GM12801 (cell line): ENCODE data around the gene KAT2B.

Experiments used
- TF ChIP-seq, protein P1 (sequence below): IDR thresholded peaks from one replicate; pipeline ENCODE4 v1.5.1; 2011; ENCODE audit warnings: control low read depth; ENCODE audit not compliant: insufficient read length; ENCODE audit errors: extremely low read depth

Gene KAT2B

DNA sequence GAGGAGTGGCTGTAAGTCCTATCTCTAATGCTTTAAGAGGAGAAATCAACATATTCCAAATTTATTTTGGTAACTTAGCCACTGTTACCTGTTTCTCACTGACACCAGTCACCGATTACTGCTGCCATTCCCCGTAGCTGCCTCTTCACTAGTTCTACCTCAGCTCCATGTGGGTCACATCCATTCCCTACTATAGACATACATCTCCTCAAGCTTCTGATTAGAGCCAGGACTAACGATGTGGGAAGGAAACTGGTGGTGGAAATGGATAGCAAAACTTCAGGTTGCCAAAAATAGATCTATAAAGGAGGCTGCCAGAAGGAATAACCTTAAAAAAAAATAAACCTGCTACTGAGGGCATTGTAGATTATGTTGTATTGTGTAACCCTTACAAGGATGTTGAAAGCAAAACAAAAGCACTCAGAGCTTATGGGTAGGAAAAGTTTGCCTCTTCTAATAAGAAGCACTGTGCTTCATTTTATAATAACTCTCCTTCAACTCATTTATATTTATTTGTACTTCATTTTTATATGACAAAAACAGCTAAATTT is 56.0 kb downstream of the KAT2B start:
- TF ChIP-seq, protein P1, sequence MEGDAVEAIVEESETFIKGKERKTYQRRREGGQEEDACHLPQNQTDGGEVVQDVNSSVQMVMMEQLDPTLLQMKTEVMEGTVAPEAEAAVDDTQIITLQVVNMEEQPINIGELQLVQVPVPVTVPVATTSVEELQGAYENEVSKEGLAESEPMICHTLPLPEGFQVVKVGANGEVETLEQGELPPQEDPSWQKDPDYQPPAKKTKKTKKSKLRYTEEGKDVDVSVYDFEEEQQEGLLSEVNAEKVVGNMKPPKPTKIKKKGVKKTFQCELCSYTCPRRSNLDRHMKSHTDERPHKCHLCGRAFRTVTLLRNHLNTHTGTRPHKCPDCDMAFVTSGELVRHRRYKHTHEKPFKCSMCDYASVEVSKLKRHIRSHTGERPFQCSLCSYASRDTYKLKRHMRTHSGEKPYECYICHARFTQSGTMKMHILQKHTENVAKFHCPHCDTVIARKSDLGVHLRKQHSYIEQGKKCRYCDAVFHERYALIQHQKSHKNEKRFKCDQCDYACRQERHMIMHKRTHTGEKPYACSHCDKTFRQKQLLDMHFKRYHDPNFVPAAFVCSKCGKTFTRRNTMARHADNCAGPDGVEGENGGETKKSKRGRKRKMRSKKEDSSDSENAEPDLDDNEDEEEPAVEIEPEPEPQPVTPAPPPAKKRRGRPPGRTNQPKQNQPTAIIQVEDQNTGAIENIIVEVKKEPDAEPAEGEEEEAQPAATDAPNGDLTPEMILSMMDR, result no peak

DNA sequence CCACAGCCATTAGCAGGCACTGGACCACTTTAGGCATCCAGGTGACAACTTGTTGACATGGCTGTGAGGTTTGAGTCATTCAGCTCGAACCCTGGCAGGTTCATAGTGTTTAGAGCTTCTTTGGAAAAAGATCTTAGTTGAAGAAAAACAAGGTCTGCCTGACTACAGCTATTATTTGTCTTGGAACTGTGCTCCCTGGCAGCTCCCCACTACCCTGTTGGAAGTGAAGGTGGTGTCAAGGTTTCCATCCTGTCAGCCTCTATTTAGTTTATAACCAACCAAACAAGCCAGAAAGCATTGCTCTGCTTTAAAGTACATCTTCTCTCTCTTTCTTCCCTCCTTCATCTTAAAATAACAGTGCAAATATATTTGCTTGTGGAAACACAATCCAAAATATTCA is 56.8 kb downstream of the KAT2B start:
- TF ChIP-seq, protein P1, result no peak

DNA sequence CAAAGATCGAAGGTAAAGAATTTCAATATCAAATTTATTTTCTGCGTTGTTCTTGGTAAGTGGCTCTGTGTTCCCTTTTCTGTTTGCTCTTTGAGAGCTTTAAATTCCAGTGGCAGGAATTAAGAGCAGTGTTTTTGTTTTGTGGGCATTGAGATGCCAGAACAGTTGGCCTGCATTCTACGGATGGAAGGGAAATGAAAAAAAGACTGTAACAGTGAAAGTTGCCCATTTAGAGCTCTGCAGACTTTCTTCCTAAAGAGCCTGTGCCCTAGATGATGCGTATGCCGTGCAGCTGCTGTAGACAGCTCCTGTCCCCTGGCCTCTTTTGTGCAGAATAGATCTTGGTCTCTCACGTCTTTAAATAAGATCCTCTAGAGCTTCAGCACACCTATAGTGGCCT is 58.8 kb downstream of the KAT2B start:
- TF ChIP-seq, protein P1, result no peak

DNA sequence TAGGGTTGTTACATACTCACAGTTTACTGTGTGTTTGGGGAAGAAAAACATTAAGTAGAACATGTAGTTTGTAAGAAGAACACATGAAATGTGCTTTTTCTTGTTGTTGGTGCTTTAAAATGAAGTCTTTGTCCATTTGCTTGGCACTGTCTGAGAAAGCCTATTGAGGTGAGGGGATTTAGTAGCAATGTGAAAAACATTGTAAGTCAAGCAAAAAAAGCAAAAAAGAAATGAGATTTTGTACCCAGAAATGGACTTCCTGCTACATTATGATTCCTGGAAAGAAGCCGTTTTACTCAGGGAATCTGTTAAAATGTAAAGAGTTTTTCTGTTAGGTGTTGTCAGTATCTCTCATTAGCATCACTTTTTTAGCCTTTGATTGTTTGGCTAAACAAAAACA is 59.9 kb downstream of the KAT2B start:
- TF ChIP-seq, protein P1, result no peak

DNA sequence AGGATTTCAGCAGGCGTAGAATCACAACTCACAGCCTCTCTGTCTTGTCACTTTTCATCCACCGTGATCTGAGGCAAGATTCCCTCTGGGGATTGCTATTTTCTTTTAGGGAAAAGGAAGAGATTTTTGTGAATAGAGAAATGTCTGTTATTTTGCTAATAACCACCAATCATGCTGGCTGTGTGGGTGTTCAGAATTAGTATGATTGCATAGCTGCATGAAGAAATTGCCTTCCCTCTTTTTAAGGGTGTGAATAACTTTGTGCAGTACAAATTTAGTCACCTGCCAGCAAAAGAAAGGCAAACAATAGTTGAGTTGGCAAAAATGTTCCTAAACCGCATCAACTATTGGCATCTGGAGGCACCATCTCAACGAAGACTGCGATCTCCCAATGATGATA is 60.8 kb downstream of the KAT2B start:
- TF ChIP-seq, protein P1, result no peak

DNA sequence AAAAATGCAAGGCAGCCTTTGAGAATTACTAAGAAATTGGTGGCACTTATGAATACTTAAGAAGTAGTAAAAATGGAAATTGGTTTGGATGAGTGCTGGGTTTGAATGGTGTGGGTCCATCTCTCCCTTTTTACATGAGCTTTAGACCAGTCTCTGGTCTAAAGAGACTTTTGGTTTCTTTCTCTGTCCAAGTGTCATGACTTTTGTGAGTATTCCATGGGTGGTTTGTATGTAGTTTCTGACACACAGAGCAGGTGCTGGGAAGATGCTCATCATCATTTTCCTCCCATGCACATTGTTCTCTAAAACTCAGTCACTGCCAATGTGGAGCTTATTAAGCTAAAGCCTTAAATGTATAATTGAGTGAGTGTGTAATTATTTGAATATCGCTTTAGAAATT is 63.5 kb downstream of the KAT2B start:
- TF ChIP-seq, protein P1, result no peak

DNA sequence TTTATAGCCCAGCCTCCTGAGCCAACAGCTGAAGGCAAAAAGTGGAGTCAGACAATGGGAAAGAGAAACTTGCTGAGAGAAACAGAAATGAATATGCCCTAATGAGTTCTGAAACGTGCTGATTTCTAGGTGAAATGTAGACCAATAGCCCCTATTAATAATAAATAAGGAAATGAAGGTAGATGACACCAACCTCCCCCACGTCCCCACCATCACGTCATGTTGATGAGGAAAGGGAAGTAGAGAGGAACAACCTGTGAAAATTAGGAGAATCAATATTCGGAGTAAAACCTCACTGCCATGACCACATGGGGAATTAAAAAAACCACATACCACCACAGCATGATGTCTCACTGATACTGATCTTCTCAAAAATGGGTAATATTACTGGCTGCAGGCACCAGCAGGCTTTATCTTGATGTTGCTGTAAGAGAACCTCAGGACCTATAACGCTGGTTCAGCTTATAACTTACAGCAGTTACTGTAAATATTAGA is 64.0 kb downstream of the KAT2B start:
- TF ChIP-seq, protein P1, result no peak
